ENCODE measurements around the gene PLXNA1. TPM values are rescaled to one million over a fixed set of nuclear protein-coding genes. Genes with fewer than 3 reads are reported as not detected.

PLXNA1 gene
- total RNA-seq, 8 experiments from 2014 or later = 28.2 to 56.1 (median 37.1) TPM

GRCh38 chr3:126973814-126974213, 9.1 kb upstream of the PLXNA1 start:
- in situ Hi-C loops (cut with MboI; ENCODE audit: low pct_unique_long_range_greater_than_20kb in 2 of 9, low sequenced_read_pairs in 9 of 9, unreplicated experiment in 9 of 9) = loop anchor here in 5 of 9 experiments (10.0 to 25.0 kb wide), 3 partner anchors 212 to 299 kb away; no protein-coding TSS in a partner anchor
- ATAC-seq (replicated peaks in 6 of 8) = no peak
- Histone ChIP-seq H3K4me1 (replicated peaks in 1 of 2) (peaks cover 3 to 8% of the 10 kb centered on the region in 2 donors), H3K4me3 (no peak overlapping the region), H3K27ac (no peak overlapping the region)
- 60 to 100% (median 100%) methylated on average over 1 of the region's 1 CpG; no CpG with 5 or more reads in 7 of the 10 experiments for WGBS, 10 experiments

GRCh38 chr3:126974756-126975155, 8.2 kb upstream of the PLXNA1 start:
- Histone ChIP-seq H3K4me3 (no peak overlapping the region), H3K27ac (no peak overlapping the region), H3K4me1 (replicated peaks in 1 of 2) (peaks cover 3 to 8% of the 10 kb centered on the region in 2 donors)
- in situ Hi-C loops (cut with MboI; ENCODE audit: low pct_unique_long_range_greater_than_20kb in 2 of 9, low sequenced_read_pairs in 9 of 9, unreplicated experiment in 9 of 9) = loop anchor here in 6 of 9 experiments (10.0 to 25.0 kb wide), 5 partner anchors 212 to 488 kb away; no protein-coding TSS in a partner anchor
- 13 to 92% (median 73%) methylated on average over 1 to 3 of the region's 3 CpGs; no CpG with 5 or more reads in 1 of the 10 experiments for WGBS, 10 experiments
- no peak for ATAC-seq (replicated peaks in 6 of 8)

GRCh38 chr3:126976906-126977305, 6.0 kb upstream of the PLXNA1 start:
- 50 to 100% (median 90%) methylated on average over 1 of the region's 7 CpGs; no CpG with 5 or more reads in 6 of the 10 experiments for WGBS, 10 experiments
- no peak for ATAC-seq (replicated peaks in 6 of 8)
- in situ Hi-C loops (cut with MboI; ENCODE audit: low pct_unique_long_range_greater_than_20kb in 2 of 9, low sequenced_read_pairs in 9 of 9, unreplicated experiment in 9 of 9) = loop anchor here in 5 of 9 experiments (10.0 to 25.0 kb wide), 5 partner anchors 215 to 485 kb away; no protein-coding TSS in a partner anchor

GRCh38 chr3:126977821-126978220, 5.1 kb upstream of the PLXNA1 start:
- Histone ChIP-seq H3K4me1 (replicated peaks in 1 of 2) (no peaks in the 10 kb centered on the region), H3K4me3 (no peak overlapping the region), H3K27ac (no peak overlapping the region)
- ATAC-seq (replicated peaks in 6 of 8) = no peak
- 60 to 100% (median 85%) methylated on average over 1 to 6 of the region's 6 CpGs; no CpG with 5 or more reads in 6 of the 10 experiments for WGBS, 10 experiments
- in situ Hi-C loops (cut with MboI; ENCODE audit: low pct_unique_long_range_greater_than_20kb in 2 of 9, low sequenced_read_pairs in 9 of 9, unreplicated experiment in 9 of 9) = loop anchor here in 5 of 9 experiments (10.0 to 25.0 kb wide), 5 partner anchors 216 to 484 kb away; no protein-coding TSS in a partner anchor

More at GRCh38 chr3:126976906-126977305, 6.0 kb upstream of the PLXNA1 start:
- H3K27ac ChIP-seq = no peak overlapping the region
- peaks cover 3 to 5% of the 10 kb centered on the region in 2 donors for H3K4me1 ChIP-seq (replicated peaks in 1 of 2)
- no peak overlapping the region for H3K4me3 ChIP-seq

- Histone ChIP-seq H3K27ac (no peak overlapping the region), H3K4me3 (no peak overlapping the region), H3K4me1 (replicated peaks in 1 of 2) (no peaks in the 10 kb centered on the region)
- WGBS, 10 experiments = 0 to 100% (median 80%) methylated on average over 1 to 3 of the region's 5 CpGs; no CpG with 5 or more reads in 4 of the 10 experiments
- in situ Hi-C loops (cut with MboI; ENCODE audit: low pct_unique_long_range_greater_than_20kb in 2 of 9, low sequenced_read_pairs in 9 of 9, unreplicated experiment in 9 of 9) = loop anchor here in 5 of 9 experiments (10.0 to 25.0 kb wide), 5 partner anchors 216 to 484 kb away; no protein-coding TSS in a partner anchor
- no peak for ATAC-seq (replicated peaks in 6 of 8)
These were observed 4.6 kb upstream of the PLXNA1 start for GRCh38 chr3:126978291-126978690.

- Histone ChIP-seq H3K4me3 (no peak overlapping the region), H3K27ac (no peak overlapping the region), H3K4me1 (replicated peaks in 1 of 2) (no peaks in the 10 kb centered on the region)
- no peak for ATAC-seq (replicated peaks in 6 of 8)
- WGBS, 10 experiments = 0 to 100% (median 62%) methylated on average over 1 to 2 of the region's 5 CpGs; no CpG with 5 or more reads in 4 of the 10 experiments
- in situ Hi-C loops (cut with MboI; ENCODE audit: low pct_unique_long_range_greater_than_20kb in 2 of 9, low sequenced_read_pairs in 9 of 9, unreplicated experiment in 9 of 9) = loop anchor here in 5 of 9 experiments (10.0 to 25.0 kb wide), 5 partner anchors 217 to 483 kb away; no protein-coding TSS in a partner anchor
These were observed 3.8 kb upstream of the PLXNA1 start for GRCh38 chr3:126979046-126979628.

- Histone ChIP-seq H3K4me1 (replicated peaks in 1 of 2) (peaks cover 2 to 7% of the 10 kb centered on the region in 2 donors), H3K27ac (no peak overlapping the region), H3K4me3 (no peak overlapping the region)
- no peak for ATAC-seq (replicated peaks in 6 of 8)
- in situ Hi-C loops (cut with MboI; ENCODE audit: low pct_unique_long_range_greater_than_20kb in 2 of 9, low sequenced_read_pairs in 9 of 9, unreplicated experiment in 9 of 9) = loop anchor here in 4 of 9 experiments (25.0 kb wide), 3 partner anchors 218 to 482 kb away; no protein-coding TSS in a partner anchor
- 20 to 100% (median 77%) methylated on average over 1 to 8 of the region's 15 CpGs; no CpG with 5 or more reads in 2 of the 10 experiments for WGBS, 10 experiments
These were observed 2.6 kb upstream of the PLXNA1 start for GRCh38 chr3:126980266-126980811.

- ATAC-seq (replicated peaks in 6 of 8) = peak in 2 of 8 experiments; percentile 5 to 6
- in situ Hi-C loops (cut with MboI; ENCODE audit: low pct_unique_long_range_greater_than_20kb in 2 of 9, low sequenced_read_pairs in 9 of 9, unreplicated experiment in 9 of 9) = loop anchor here in 4 of 9 experiments (25.0 kb wide), 3 partner anchors 220 to 480 kb away; no protein-coding TSS in a partner anchor
- Histone ChIP-seq H3K4me3 (peak overlapping the region in 1 of 5 donors; percentile 80), H3K4me1 (replicated peaks in 1 of 2) (peaks cover 11 to 18% of the 10 kb centered on the region in 2 donors), H3K27ac (no peak overlapping the region)
- 0 to 43% (median 3%) methylated on average over 2 to 6 of the region's 12 CpGs; no CpG with 5 or more reads in 7 of the 10 experiments for WGBS, 10 experiments
These were observed 817 bp upstream of the PLXNA1 start for GRCh38 chr3:126982126-126982470.

- Histone ChIP-seq H3K4me3 (peak overlapping the region; percentile 66 to 96 (median 80)), H3K4me1 (replicated peaks in 1 of 2) (peaks cover 11 to 18% of the 10 kb centered on the region in 2 donors), H3K27ac (peak overlapping the region; percentile 67 to 83)
- no CpG with 5 or more reads among the region's 70 CpGs for WGBS, 10 experiments
- peak; percentile 9 to 35 (median 19) for ATAC-seq (replicated peaks in 6 of 8)
- in situ Hi-C loops (cut with MboI; ENCODE audit: low pct_unique_long_range_greater_than_20kb in 2 of 9, low sequenced_read_pairs in 9 of 9, unreplicated experiment in 9 of 9) = loop anchor here in 4 of 9 experiments (25.0 kb wide), 3 partner anchors 221 to 479 kb away; no protein-coding TSS in a partner anchor
These were observed 349 bp downstream of the PLXNA1 start for GRCh38 chr3:126983276-126983652.

- H3K4me3 ChIP-seq = peak overlapping the region; percentile 66 to 96 (median 80)
- ATAC-seq (replicated peaks in 6 of 8) = peak; percentile 14 to 71 (median 54)
- in situ Hi-C loops (cut with MboI; ENCODE audit: low pct_unique_long_range_greater_than_20kb in 2 of 9, low sequenced_read_pairs in 9 of 9, unreplicated experiment in 9 of 9) = loop anchor here in 4 of 9 experiments (25.0 kb wide), 3 partner anchors 222 to 478 kb away; no protein-coding TSS in a partner anchor
- peaks cover 11 to 18% of the 10 kb centered on the region in 2 donors for H3K4me1 ChIP-seq (replicated peaks in 1 of 2)
- peak overlapping the region; percentile 67 to 83 for H3K27ac ChIP-seq
- WGBS, 10 experiments = 0% methylated on average over 1 of the region's 61 CpGs; no CpG with 5 or more reads in 9 of the 10 experiments
These were observed 907 bp downstream of the PLXNA1 start for GRCh38 chr3:126983653-126984390.

GRCh38 chr3:126984391-126985131, 1.6 kb downstream of the PLXNA1 start:
- H3K27ac ChIP-seq = peak overlapping the region; percentile 67 to 83
- 13 to 37% methylated on average over 3 to 5 of the region's 21 CpGs; no CpG with 5 or more reads in 8 of the 10 experiments for WGBS, 10 experiments
- in situ Hi-C loops (cut with MboI; ENCODE audit: low pct_unique_long_range_greater_than_20kb in 2 of 9, low sequenced_read_pairs in 9 of 9, unreplicated experiment in 9 of 9) = loop anchor here in 4 of 9 experiments (25.0 kb wide), 3 partner anchors 222 to 478 kb away; no protein-coding TSS in a partner anchor
- peak overlapping the region; percentile 66 to 96 (median 80) for H3K4me3 ChIP-seq
- peak in 5 of 8 experiments; percentile 1 to 11 (median 4) for ATAC-seq (replicated peaks in 6 of 8)
- H3K4me1 ChIP-seq (replicated peaks in 1 of 2) = peaks cover 11 to 18% of the 10 kb centered on the region in 2 donors
